Endodermal cell (in vitro differentiated cells): Measurements from ENCODE around the gene MATR3. TPM values are rescaled to one million over a fixed set of nuclear protein-coding genes. Genes with fewer than 3 reads are reported as not detected.

ENCODE experiments used
- DNase-seq: peaks from one replicate; pipeline ENCODE4 v3.0.0-alpha.2; 2017
- H3K27ac ChIP-seq: 2 replicates; pipeline ENCODE4 v1.5.1; 2013; ENCODE audit warnings: mild to moderate bottlenecking, low read depth, low read length, moderate library complexity
- H3K27me3 ChIP-seq: 2 replicates; pipeline ENCODE4 v1.6.1; 2013; ENCODE audit warnings: mild to moderate bottlenecking, low read length, moderate library complexity; ENCODE audit not compliant: insufficient read depth, control insufficient read depth, poor library complexity, severe bottlenecking
- H3K36me3 ChIP-seq: 2 replicates; pipeline ENCODE4 v1.7.0; 2013; ENCODE audit warnings: mild to moderate bottlenecking, low read length, moderate library complexity; ENCODE audit not compliant: control insufficient read depth, insufficient read depth
- H3K4me1 ChIP-seq: one replicate; pipeline ENCODE4 v1.7.0; 2013; ENCODE audit warnings: low read length; ENCODE audit not compliant: control insufficient read depth, insufficient read depth
- H3K4me3 ChIP-seq: 2 replicates; pipeline ENCODE4 v1.5.1; 2013; ENCODE audit warnings: mild to moderate bottlenecking, low read length, moderate library complexity
- H3K9ac ChIP-seq: 2 replicates; pipeline ENCODE4 v1.6.1; 2013; ENCODE audit warnings: mild to moderate bottlenecking, low read length, moderate library complexity; ENCODE audit not compliant: poor library complexity, severe bottlenecking; ENCODE audit errors: extremely low read depth
- H3K9me3 ChIP-seq: 2 replicates; pipeline ENCODE4 v1.6.1; 2013; ENCODE audit warnings: mild to moderate bottlenecking, low read length, moderate library complexity; ENCODE audit not compliant: control insufficient read depth
- H3K27ac Mint-ChIP-seq: 2 replicates; pipeline ENCODE4 v1.8.0; 2020; ENCODE audit warnings: mixed read lengths
- H3K27me3 Mint-ChIP-seq: 2 replicates; pipeline ENCODE4 v1.8.0; 2021; ENCODE audit warnings: mild to moderate bottlenecking, mixed read lengths; ENCODE audit not compliant: insufficient read depth
- H3K36me3 Mint-ChIP-seq: 2 replicates; pipeline ENCODE4 v1.8.0; 2020; ENCODE audit warnings: low read depth, mixed read lengths
- H3K4me1 Mint-ChIP-seq: 2 replicates; pipeline ENCODE4 v1.8.0; 2020; ENCODE audit warnings: mixed read lengths
- H3K4me3 Mint-ChIP-seq: 2 replicates; pipeline ENCODE4 v1.8.0; 2020; ENCODE audit warnings: mild to moderate bottlenecking, moderate library complexity, mixed read lengths
- H3K9me3 Mint-ChIP-seq: 2 replicates; pipeline ENCODE4 v1.8.0; 2020; ENCODE audit warnings: mild to moderate bottlenecking, mixed read lengths
- WGBS, 2 experiments: methylation state at CpG; one replicate each; pipeline versions ENCODE4 v1.1.5 to v1.1.7; 2013; ENCODE audit warnings: missing lambda C conversion rate in 2 of 2, mixed read lengths in 1 of 2; ENCODE audit not compliant: insufficient coverage in 1 of 2, insufficient read length in 1 of 2; 5-methylcytosine and 5-hydroxymethylcytosine counted together
- total RNA-seq, 2 donors: library from RNA; stranded (reverse); fragmentation: NEBNext Ultra II Directional in 1 of 2; extraction: Animal tissue kit (Norgen Biotek cat#: 25700) in 1 of 2; gene quantifications; 2 replicates in 1 of 2; 3 replicates in 1 of 2; pipeline ENCODE4 v1.2.1, GENCODE V29; 2021
- TF ChIP-seq, protein P1 (sequence below): fragments of 200-600 bp; sonication (generic); conservative IDR thresholded peaks from 2 replicates; pipeline ENCODE4 v1.5.0; 2021; ENCODE audit warnings: antibody characterized with exemption, mild to moderate bottlenecking

MATR3 gene
- total RNA-seq, 2 donors from 2014 or later: 250 to 279 TPM

DNA sequence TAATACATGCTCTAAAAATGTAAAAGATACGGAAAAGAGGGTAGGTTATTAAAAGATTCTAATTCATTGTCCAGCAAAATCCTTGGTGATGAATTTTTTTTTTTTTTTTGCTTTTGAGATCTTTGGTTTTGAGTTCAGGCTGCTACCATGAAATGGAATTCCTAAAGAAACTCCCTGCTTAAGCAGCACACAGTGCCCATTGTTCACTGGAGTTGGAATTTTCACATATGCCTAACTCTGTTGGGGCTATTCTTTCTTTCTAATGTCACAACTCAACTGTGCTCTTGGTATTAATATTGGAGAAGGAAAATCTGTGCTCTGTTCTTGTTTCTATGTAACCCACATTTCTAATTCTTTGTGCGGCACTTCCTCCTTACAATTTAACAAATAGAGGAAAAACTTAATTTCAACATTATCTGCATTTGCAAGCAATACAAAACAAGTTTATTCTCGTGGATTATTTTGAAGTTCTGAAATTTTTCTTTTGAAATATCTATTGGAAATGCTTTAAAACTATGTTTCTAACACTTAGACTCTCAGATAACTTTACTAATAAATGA is 21.6 kb downstream of the MATR3 start:
- Mint-ChIP-seq H3K4me3 (no peak overlapping the region), H3K9me3 (no peaks in the 10 kb centered on the region), H3K36me3 (peaks cover 51% of the 10 kb centered on the region), H3K4me1 (peaks cover 23% of the 10 kb centered on the region), H3K27me3 (no peaks in the 10 kb centered on the region), H3K27ac (peak overlapping the region; percentile 44)
- TF ChIP-seq, protein P1, sequence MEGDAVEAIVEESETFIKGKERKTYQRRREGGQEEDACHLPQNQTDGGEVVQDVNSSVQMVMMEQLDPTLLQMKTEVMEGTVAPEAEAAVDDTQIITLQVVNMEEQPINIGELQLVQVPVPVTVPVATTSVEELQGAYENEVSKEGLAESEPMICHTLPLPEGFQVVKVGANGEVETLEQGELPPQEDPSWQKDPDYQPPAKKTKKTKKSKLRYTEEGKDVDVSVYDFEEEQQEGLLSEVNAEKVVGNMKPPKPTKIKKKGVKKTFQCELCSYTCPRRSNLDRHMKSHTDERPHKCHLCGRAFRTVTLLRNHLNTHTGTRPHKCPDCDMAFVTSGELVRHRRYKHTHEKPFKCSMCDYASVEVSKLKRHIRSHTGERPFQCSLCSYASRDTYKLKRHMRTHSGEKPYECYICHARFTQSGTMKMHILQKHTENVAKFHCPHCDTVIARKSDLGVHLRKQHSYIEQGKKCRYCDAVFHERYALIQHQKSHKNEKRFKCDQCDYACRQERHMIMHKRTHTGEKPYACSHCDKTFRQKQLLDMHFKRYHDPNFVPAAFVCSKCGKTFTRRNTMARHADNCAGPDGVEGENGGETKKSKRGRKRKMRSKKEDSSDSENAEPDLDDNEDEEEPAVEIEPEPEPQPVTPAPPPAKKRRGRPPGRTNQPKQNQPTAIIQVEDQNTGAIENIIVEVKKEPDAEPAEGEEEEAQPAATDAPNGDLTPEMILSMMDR: no peak
- Histone ChIP-seq H3K9ac (no peak overlapping the region), H3K36me3 (peaks cover 68% of the 10 kb centered on the region), H3K27ac (no peak overlapping the region), H3K9me3 (no peaks in the 10 kb centered on the region), H3K4me3 (no peak overlapping the region), H3K4me1 (peaks cover 10% of the 10 kb centered on the region), H3K27me3 (no peaks in the 10 kb centered on the region)
- WGBS, 2 experiments: 99 to 100% methylated on average over 2 to 3 of the region's 3 CpGs
- DNase-seq: no peak

DNA sequence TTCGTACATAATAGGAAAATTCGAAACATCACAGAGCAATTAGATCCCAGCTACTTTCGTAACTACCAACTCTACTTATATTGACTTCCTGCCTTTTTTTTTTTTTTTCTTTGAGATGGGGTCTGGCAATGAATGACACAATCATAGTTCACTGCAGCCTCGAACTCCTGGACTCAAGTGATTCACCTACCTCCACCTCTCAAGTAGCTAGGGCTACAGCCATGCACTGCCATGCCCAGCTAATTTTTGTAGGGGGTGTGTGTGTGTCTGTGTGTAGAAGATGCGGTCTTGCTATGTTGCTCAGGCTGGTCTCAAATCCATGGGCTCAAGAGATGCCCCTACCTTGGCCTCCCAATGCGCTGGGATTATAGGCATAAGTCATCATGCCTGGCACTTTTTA is 42.3 kb downstream of the MATR3 start:
- peak overlapping the region; percentile 63 for H3K27ac Mint-ChIP-seq
- Histone ChIP-seq H3K4me1 (no peaks in the 10 kb centered on the region), H3K9me3 (no peaks in the 10 kb centered on the region), H3K9ac (no peak overlapping the region), H3K36me3 (peaks cover 36% of the 10 kb centered on the region), H3K27me3 (no peaks in the 10 kb centered on the region), H3K4me3 (no peak overlapping the region), H3K27ac (no peak overlapping the region)
- DNase-seq: peak; percentile 60
- peaks cover under 1% of the 10 kb centered on the region for H3K4me1 Mint-ChIP-seq
- H3K9me3 Mint-ChIP-seq: no peaks in the 10 kb centered on the region
- TF ChIP-seq, protein P1: no peak
- H3K27me3 Mint-ChIP-seq: no peaks in the 10 kb centered on the region
- H3K36me3 Mint-ChIP-seq: peaks cover 31% of the 10 kb centered on the region
- no peak overlapping the region for H3K4me3 Mint-ChIP-seq
- 94 to 100% methylated on average over 1 to 6 of the region's 6 CpGs for WGBS, 2 experiments

DNA sequence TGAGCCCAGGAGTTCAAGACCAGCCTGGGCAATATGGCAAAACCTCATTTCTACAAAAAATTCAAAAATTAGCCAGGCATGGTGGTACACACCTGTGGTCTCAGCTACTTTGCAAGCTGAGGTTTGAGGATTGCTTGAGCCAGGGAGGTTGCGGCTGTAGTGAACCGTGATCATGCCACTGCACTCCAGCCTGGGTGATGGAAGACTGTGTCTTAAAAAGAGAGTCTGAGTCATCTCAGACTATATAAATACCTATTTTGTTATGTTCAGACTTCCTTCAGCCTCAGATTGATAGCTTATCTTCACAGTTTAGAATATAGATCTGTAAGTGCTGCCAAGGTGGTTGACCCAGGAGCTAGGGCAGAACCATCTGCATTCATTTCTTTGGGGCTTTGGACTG is 46.5 kb downstream of the MATR3 start:
- H3K36me3 ChIP-seq: peaks cover 12% of the 10 kb centered on the region
- H3K27me3 ChIP-seq: no peaks in the 10 kb centered on the region
- no peak overlapping the region for H3K27ac ChIP-seq
- Mint-ChIP-seq H3K4me3 (no peak overlapping the region), H3K4me1 (peaks cover 15% of the 10 kb centered on the region), H3K36me3 (peaks cover 15% of the 10 kb centered on the region), H3K27me3 (peaks cover 3% of the 10 kb centered on the region), H3K9me3 (no peaks in the 10 kb centered on the region), H3K27ac (no peak overlapping the region)
- DNase-seq: no peak
- no peak overlapping the region for H3K9ac ChIP-seq
- TF ChIP-seq, protein P1: no peak
- no peaks in the 10 kb centered on the region for H3K4me1 ChIP-seq
- H3K4me3 ChIP-seq: no peak overlapping the region
- H3K9me3 ChIP-seq: no peaks in the 10 kb centered on the region
- 100% methylated on average over 2 of the region's 2 CpGs; no CpG with 5 or more reads in 1 of the 2 experiments for WGBS, 2 experiments
